ENCODE measurements around the gene BCL6.

The BCL6 gene

DNA sequence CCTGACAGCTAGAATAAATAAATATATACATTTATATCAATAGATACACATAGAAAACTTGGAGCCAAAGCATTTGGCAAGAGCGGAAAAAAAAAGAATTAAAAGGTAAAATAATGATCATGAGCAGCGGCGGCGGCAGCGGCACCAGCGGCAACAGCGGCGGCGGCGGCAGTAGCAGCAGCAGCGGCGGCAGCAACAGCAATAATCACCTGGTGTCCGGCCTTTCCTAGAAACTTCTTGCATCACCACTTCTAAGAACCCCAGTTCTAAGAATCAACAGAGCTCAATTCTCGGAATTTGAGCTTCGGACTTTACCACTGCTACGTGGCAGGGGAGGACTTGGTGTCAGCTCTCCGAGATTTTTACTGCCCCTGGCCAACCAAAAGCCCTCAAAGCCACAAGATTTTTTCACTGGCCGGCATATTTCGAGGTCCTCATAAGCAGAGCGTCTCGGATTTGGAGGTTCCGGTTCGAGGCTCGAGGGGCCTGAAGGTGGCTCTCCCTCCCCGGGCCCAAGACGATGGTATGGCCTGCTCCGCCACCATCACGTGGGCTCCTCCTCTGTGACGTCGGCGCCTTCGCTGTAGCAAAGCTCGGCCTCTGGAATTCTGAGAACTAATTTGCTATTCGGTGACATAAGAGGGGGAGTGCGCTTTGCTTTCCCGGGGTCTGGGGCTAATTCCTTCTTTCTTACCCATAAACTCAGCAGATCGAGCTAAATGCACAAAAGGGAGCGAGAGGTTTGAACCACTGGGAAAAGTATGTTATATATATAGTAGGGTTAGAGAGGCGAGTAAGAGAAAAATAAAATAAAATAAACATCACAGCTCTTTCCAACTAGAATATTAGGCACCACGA, at the start of gene BCL6:
Gene BCL6, minus strand, starts transcription at position 268 of the 858 bp plus-strand sequence. CDS start 11,775 bp downstream, outside the sequence.
- DNase-seq: peak; percentile 94

- no peak for DNase-seq
Measured at GRCh38 chr3:187794731-187795130, 49.5 kb upstream of the BCL6 start.

- no peak for DNase-seq
Measured at GRCh38 chr3:187793618-187794017, 48.4 kb upstream of the BCL6 start.

GRCh38 chr3:187792521-187792920, 47.3 kb upstream of the BCL6 start:
- no peak for DNase-seq

GRCh38 chr3:187789872-187790271, 44.6 kb upstream of the BCL6 start:
- DNase-seq: no peak

GRCh38 chr3:187788984-187789857, 44.0 kb upstream of the BCL6 start:
- DNase-seq: no peak

GRCh38 chr3:187783098-187783497, 37.8 kb upstream of the BCL6 start:
- DNase-seq: no peak

DNA sequence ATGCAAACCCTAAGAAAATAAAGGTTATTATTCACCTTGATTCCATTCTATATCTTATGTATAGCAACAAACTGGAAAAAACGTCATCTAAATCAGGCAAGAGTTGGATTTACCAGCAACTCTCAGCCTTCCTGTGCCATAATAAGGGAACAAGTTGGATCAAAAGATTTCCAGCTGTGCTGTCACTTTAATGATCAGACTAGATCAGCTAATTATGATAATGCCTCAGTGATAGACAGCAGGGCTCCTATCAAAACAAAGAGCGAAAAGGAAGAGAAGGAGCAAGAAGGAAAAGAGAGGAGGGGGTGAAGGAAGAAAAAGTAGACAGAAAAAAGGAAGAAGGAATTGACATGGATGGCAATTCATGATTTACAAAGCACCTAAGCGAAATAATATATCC, 36.7 kb upstream of the BCL6 start:
- DNase-seq: no peak

GRCh38 chr3:187781001-187781400, 35.7 kb upstream of the BCL6 start:
- DNase-seq: no peak

DNA sequence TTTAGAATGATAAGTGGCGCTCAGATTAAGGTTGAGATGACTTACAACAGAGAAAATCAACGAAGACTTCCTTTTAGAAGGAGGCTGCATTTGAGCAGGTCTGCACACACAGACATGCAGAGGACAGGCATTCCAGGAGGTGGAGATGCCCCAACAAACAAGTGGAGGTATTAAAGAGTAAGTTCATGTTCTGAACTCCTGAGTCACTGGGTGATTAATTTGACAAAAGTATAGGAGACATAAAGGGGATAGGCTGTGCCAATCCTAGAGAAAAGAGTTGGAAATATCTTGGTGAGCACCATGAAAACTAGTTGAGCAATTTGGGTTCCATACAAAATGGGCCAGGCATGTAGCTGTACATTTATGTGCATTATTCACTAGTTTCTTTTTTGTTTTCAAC, 33.5 kb upstream of the BCL6 start:
- DNase-seq: no peak

DNA sequence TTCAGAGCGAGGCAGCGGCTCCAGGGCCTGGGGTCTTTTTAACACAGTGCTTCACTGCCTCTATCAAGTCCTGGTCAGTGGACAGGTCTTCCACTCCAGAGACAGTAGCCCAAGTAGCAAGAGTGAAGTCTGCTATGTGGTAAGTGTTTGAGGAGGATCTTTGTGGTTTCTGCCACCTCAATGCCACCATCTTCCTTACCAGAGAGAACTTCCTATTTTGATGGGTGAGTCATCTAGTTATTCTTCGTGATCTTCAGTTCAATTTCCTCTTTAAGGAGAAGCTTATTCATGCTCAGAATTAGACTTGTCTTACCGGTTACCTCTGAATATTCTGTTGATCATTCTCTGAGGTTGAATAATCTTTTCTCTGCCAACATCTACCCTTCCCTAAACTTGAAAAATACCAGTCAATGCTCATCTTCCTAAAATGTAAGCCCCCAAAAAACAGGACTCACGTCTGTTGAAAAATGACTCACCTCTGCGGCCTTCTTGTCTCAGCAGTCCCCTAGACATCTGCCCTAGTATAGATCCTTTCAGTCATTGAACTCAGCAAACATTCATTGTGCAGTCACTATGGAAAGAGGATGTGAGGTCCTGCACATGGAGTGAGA, 32.2 kb upstream of the BCL6 start:
- no peak for DNase-seq

GRCh38 chr3:187775549-187775948, 30.3 kb upstream of the BCL6 start:
- DNase-seq: no peak

DNA sequence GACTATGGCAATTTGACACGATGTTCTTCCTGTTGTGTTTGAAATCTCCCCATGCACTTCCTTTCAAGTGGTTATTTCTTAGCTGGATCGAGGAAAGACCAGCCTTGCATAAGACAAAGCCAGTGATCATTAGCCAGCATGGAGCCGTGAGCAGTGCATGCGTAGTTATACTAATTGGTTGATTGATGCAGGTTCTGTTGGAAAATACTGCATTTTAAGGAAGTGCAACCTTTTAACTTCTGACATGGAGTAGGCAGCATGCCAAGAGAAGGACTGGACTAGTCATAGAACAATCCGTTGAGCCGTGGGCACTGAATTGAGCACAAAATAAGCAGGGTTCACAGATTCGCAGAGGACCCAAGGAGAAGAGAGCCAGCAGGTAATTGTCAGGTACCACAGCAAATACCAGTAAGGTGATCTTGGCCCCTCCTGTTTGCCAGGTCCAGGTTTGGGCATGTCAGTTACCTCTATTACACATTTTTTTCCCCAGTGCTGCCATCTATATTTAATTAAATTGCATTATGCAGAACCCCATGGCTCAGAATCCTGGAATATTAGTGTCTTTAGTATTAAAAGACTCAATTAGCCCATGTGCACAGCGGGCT, 29.0 kb upstream of the BCL6 start:
- DNase-seq: no peak

GRCh38 chr3:187773233-187774184, 28.2 kb upstream of the BCL6 start:
- no peak for DNase-seq

DNA sequence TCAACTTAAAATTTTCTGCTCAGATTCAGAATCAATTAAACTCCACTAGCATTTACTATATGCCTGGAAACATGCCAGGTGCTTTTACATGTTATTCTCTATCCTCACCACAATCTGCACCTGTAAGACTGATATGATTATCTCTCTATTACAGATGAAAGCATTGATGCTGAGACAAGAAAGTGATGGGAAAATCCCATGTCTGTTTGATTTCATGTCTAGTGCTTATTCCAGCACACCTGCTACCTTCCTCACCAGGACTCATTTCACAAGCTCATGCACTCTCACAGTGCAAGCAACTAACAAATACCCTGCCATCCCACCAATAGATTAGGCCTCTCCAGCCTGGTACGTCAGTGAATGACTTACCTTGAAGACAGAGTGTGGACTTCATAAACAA, 25.0 kb upstream of the BCL6 start:
- DNase-seq: no peak

GRCh38 chr3:187769771-187770170, 24.5 kb upstream of the BCL6 start:
- no peak for DNase-seq

DNA sequence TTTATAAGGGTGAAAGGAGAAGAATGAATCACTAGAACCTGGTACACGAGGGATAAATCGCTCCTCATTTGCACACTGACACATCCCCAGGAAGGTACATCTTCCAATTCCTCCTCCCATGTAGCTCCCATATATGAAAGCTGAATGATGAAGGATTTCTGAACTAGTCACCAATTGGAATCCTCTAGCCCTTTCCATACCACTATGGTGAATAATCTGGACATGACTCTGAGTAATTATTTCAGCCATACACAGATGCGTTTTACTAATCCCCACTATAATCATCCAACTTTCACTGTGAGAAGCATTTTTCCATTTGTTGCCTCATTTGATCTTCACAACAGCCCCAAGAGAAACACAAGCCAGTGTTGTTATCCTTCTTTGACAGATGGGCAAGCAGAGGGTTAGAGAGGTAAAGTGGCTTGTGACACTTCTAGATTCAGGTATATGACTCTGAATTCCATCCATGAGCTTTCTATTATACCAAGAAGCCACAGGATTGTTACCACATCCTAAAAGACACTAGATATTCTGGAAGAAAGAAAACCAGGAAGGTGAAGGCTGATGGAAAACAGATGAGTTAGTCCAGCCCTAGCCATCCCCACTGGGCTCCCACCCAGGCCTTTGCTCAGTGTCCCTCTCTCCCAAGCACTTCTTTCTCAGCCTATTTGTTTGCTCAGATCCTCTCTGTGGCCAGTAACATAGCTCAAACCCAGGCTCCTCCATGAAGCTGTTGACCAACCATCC, 22.2 kb upstream of the BCL6 start:
- no peak for DNase-seq

GRCh38 chr3:187765342-187765741, 20.1 kb upstream of the BCL6 start:
- DNase-seq: no peak

GRCh38 chr3:187763850-187764648, 18.8 kb upstream of the BCL6 start:
- no peak for DNase-seq

- no peak for DNase-seq
Measured at GRCh38 chr3:187762792-187763191, 17.5 kb upstream of the BCL6 start.
